ENCODE data around the gene ZBTB8OS. TPM values are rescaled to one million over a fixed set of nuclear protein-coding genes. Genes with fewer than 3 reads are reported as not detected.

The ZBTB8OS gene
- total RNA-seq, 6 experiments from 2014 or later, result 14.1 to 27.6 (median 19.6) TPM

GRCh38 chr1:32623775-32624174 lies 26.6 kb downstream of the ZBTB8OS start:
- intact Hi-C loops (cut with DNase I), result no loop called here
- 69% methylated on average over 5 of the region's 5 CpGs for WGBS (ENCODE audit: insufficient coverage, low coverage, low lambda C conversion rate, missing lambda C conversion rate)
- TF ChIP-seq CTCF (IDR thresholded peaks at IDR 0.05) (no peak), POLR2A (IDR thresholded peaks at IDR 0.05) (no peak)

GRCh38 chr1:32622806-32623681 lies 27.3 kb downstream of the ZBTB8OS start:
- peaks cover 0 to 16% (median 1%) of the 10 kb centered on the region in 4 donors for H3K36me3 ChIP-seq
- DNase-seq (no peak), ATAC-seq (no peak)
- H3K4me3 ChIP-seq, result no peak overlapping the region
- intact Hi-C loops (cut with DNase I), result no loop called here
- H3K4me1 ChIP-seq, result no peaks in the 10 kb centered on the region
- no peak overlapping the region for H3K27ac ChIP-seq
- TF ChIP-seq POLR2A (IDR thresholded peaks at IDR 0.05) (no peak), CTCF (IDR thresholded peaks at IDR 0.05) (no peak)
- H3K27me3 ChIP-seq, result no peaks in the 10 kb centered on the region
- 49% methylated on average over 3 of the region's 3 CpGs for WGBS (ENCODE audit: insufficient coverage, low coverage, low lambda C conversion rate, missing lambda C conversion rate)
- H3K9me3 ChIP-seq, result no peaks in the 10 kb centered on the region

More at GRCh38 chr1:32623775-32624174, 26.6 kb downstream of the ZBTB8OS start:
- no peaks in the 10 kb centered on the region for H3K9me3 ChIP-seq
- peaks cover 0 to 22% (median 1%) of the 10 kb centered on the region in 4 donors for H3K36me3 ChIP-seq
- DNase-seq (no peak), ATAC-seq (no peak)
- no peaks in the 10 kb centered on the region for H3K27me3 ChIP-seq
- no peak overlapping the region for H3K4me3 ChIP-seq
- H3K4me1 ChIP-seq, result no peaks in the 10 kb centered on the region
- H3K27ac ChIP-seq, result no peak overlapping the region

GRCh38 chr1:32622205-32622604 lies 28.1 kb downstream of the ZBTB8OS start:
- ATAC-seq (no peak), DNase-seq (no peak)
- intact Hi-C loops (cut with DNase I), result no loop called here
- H3K27me3 ChIP-seq, result no peaks in the 10 kb centered on the region
- no peaks in the 10 kb centered on the region for H3K9me3 ChIP-seq
- no peak for TF ChIP-seq POLR2A (IDR thresholded peaks at IDR 0.05)
- TF ChIP-seq CTCF (IDR thresholded peaks at IDR 0.05), result no peak
- no peak overlapping the region for H3K4me3 ChIP-seq
- 95% methylated on average over 2 of the region's 2 CpGs for WGBS (ENCODE audit: insufficient coverage, low coverage, low lambda C conversion rate, missing lambda C conversion rate)
- H3K36me3 ChIP-seq, result peaks cover 0 to 10% (median 1%) of the 10 kb centered on the region in 4 donors
- no peak overlapping the region for H3K27ac ChIP-seq
- H3K4me1 ChIP-seq, result no peaks in the 10 kb centered on the region

GRCh38 chr1:32619701-32620485 lies 30.5 kb downstream of the ZBTB8OS start:
- Histone ChIP-seq H3K36me3 (peaks cover 0 to 2% (median 0%) of the 10 kb centered on the region in 4 donors), H3K4me3 (no peak overlapping the region), H3K4me1 (no peaks in the 10 kb centered on the region), H3K9me3 (no peaks in the 10 kb centered on the region), H3K27me3 (no peaks in the 10 kb centered on the region), H3K27ac (no peak overlapping the region)
- 80% methylated on average over 5 of the region's 5 CpGs for WGBS (ENCODE audit: insufficient coverage, low coverage, low lambda C conversion rate, missing lambda C conversion rate)
- intact Hi-C loops (cut with DNase I), result no loop called here
- TF ChIP-seq POLR2A (IDR thresholded peaks at IDR 0.05), result no peak
- peak in 1 of 4 donors; percentile 20 for TF ChIP-seq CTCF (IDR thresholded peaks at IDR 0.05)
- ATAC-seq (no peak), DNase-seq (no peak)

Data from right lobe of liver (tissue), 6 donors.